HL-60/S4 treated with phorbol 12-myristate 13-acetate at 8.2 ng/mL for 4 days and 3 days (cell line): Measurements from ENCODE around the gene NKD2.

Experiments
- in situ Hi-C: fragments of 300-500 bp; cut with MboI; formaldehyde crosslinking; loops from 2 replicates; pipeline ENCODE4 v1.15.0; 2022; ENCODE audit warnings: low sequenced_read_pairs

The NKD2 gene

DNA sequence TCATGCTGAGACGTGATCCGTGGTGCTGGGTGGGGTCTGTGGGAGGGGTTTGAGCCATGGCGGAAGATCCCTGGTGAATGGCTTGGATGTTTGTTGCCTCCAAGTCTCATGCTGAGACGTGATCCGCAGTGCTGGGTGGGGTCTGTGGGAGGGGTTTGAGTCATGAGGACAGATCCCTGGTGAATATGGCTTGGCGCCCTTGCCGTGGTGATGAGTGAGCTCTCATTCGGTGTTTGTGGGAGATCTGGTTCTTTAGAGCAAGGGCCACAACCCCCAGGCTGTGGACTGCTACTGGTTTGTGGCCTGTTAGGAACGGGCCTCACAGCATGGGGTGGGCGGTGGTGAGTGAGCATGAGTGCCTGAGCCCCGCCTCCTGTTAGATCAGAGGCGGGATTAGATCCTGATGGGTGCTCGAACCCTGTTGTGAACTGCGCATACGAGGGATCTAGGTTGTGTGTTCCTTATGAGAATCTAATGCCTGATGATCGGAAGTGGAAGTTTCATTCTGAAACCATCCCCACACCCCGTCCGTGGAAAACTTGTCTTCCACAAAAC, 31.2 kb downstream of the NKD2 start:
- in situ Hi-C loops: no loop called here

- in situ Hi-C loops: no loop called here
These were observed 32.0 kb downstream of the NKD2 start for GRCh38 chr5:1040571-1040970.

DNA sequence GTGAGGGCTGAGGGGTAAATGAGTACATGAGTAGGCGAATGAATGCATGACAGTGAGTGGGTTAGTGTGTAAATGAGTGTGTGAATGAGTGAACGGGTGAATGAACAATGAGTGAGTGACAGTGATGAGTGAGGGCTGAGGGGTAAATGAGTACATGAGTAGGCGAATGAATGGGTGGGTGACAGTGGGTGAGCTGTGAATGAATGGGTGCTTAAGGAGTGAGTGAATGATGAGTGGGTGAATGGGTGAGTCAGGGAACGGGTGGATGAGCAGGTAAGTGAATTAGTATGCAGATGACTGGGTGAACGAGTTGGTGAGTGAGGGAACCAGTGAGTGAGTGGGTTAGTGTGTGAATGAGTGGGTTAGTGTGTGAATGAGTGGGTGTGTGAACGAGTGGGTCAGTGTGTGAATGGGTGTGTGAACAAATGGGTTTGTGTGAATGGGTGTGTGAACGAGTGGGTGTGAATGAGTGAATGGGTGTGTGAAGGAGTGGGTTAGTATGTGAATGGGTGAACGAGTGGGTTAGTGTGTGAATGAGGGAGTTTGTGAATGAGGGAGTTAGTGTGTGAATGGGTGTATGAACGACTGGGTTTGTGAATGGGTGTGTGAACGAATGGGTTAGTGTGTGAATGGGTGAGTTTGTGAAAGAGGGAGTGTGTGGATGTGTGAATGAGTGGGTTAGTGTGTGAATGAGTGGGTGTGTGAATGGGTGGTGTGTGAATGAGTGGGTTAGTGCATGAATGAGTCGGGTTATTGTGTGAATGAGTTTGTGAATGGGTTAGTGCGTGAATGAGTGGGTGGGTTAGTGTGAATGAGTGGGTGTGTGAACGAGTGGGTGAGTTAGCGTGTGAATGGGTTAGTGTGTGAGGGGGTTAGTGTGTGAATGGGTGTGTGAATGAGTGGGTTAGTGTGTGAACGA, 32.9 kb downstream of the NKD2 start:
- in situ Hi-C loops: no loop called here

GRCh38 chr5:1042626-1043025, 34.0 kb downstream of the NKD2 start:
- in situ Hi-C loops: no loop called here

GRCh38 chr5:1043327-1043726, 34.7 kb downstream of the NKD2 start:
- in situ Hi-C loops: no loop called here

- in situ Hi-C loops: no loop called here
These were observed 35.5 kb downstream of the NKD2 start for GRCh38 chr5:1044117-1044516.

DNA sequence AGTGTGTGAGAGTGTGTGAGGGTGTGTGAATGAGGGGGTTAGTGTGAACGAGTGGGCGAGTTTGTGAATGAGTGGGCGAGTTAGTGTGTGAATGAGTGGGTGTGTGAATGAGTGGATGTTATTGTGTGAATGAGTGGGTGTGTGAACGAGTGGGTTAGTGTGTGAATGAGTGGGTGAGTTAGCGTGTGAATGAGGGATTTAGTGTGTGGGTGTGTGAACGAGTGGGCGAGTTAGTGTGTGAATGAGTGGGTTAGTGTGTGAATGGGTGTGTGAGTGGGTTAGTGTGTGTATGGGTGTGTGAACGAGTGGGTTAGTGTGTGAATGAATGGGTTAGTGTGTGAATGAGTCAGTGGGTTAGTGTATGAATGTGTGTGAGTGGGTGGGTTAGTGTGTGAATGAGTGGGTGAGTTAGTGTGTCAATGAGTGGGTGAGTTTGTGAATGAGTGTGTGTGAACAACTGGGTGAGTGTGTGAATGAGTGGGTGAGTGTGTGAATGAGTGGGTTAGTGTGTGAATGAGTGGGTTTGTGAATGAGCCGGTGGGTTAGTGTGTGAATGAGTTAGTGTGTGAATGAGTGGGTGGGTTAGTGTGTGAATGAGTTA, 37.5 kb downstream of the NKD2 start:
- in situ Hi-C loops: no loop called here

GRCh38 chr5:1047332-1047965, 38.8 kb downstream of the NKD2 start:
- in situ Hi-C loops: no loop called here

GRCh38 chr5:1048162-1048721, 39.6 kb downstream of the NKD2 start:
- in situ Hi-C loops: no loop called here

DNA sequence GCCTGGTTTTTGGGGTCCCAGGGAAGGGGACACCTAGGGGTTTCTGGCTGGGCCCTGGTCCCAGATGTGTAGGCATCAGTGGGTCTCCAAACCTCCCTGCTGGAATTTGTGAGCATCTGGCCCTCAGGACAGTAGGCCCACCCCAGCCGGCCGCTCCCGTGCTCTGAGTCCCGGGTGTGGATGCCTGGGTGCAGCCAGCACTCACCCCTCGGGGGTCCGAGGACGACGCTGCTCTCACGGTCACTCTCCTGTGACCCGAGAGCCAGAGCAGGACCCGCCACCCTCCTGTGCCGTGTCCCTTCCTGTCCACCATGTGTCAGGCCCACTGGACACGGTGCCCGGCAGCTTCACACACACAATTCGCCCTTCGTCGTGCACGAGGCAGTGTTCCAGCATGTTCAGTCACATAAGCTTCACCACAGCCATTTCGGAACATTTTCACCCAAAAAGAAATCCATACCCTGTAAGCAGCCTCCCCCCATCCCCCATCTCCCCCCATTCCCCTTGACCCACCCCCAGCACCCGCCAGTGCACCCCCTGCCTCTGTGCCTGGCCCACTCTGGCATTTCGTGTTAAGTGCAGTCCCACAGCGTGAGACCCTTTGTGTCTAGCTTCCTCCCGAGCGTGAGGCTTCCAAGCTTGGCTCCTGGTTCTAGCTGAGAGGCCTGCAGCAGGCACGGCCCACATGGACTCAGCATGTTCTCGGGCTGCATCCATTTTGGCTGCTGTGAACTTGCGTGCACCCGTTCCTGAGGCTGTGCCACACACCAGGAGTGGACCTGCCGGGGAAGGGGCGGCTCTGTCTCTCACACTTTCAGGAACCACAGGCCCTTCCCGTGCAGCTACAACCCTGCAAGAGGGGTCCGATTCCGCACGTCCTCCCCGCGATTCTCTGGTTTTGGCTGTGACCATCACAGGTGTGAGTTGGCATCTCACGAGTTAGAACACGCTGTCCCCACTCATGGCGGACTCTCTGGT, 40.5 kb downstream of the NKD2 start:
- in situ Hi-C loops: no loop called here

DNA sequence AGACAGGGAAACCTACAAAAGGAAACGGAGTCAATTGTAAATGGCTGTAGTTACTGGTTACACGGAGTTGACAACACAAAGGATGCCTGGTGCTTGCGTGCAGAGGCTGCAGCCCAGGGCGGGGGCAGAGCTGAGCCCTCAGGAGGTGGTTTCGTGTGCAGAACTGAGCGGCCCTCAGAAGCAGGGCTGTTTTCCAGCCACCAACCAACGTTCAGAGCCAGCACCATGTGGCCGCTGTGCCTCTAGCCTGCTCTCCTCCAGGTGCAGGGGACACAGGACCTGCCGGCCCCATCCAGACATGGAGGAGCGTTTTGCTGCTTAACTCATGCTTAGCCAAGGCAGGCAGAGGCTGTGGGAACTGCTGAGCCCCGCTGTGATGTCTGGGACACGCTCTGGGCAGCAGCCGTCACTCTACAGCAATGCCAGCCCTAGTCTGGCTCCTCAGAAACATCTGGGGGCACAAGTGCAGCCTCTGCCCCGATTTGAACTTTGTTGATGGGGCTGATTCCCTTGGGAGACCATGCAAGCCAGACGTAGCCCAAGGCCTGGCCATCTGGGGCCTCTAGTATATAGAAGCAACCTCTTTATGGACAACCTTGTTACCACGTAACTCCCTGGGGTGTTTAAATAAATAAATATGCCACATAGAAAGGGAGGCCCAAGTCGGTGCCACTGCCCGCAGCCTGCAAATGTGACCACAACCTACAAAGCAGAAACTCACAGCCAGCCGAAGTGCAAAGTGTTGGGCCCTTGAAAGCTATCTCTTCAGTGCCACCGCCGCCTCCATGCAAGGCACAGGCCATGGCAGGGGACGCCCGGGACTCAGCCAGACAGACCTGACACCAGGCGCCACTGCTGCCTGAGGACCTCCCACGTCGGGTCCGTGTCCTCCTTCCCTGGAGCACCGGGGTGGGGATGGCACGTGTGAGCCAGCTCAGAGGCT, 42.1 kb downstream of the NKD2 start:
- in situ Hi-C loops: no loop called here

- in situ Hi-C loops: no loop called here
These were observed 42.7 kb downstream of the NKD2 start for GRCh38 chr5:1051366-1051720.

- in situ Hi-C loops: no loop called here
These were observed 43.5 kb downstream of the NKD2 start for GRCh38 chr5:1052076-1052475.

GRCh38 chr5:1052641-1053390, 44.2 kb downstream of the NKD2 start:
- in situ Hi-C loops: no loop called here

DNA sequence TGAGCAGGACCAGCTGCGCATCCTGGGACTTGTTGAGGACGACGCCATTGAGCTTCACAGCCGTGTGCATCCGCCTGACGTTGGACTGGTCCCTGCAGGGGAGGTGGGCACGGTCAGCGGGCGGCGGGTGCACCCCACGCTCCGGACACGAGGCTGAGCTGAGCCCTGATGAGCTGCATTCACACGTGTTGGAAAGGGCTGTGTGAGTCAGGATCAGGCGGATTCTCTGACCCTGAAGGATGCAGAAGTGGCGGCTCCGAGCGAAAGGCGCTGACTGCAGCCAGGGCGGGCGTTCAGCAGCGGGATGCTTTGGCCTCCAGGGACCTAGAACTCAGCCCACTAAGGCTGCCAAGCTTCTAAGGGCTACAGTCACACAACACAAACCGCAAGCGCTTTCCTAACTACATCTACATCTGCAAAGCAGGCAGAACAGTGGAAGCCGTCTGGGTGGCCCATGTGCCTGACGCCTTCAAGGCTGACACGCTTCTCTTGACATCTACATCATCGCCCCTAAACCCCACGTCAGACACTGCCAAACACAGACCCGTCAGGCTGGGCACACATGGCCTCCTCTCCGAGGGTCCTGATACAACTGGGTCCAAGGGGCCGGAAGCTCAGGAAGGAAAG, 44.9 kb downstream of the NKD2 start:
- in situ Hi-C loops: no loop called here

- in situ Hi-C loops: no loop called here
These were observed 45.6 kb downstream of the NKD2 start for GRCh38 chr5:1054018-1054798.
